HEK293 (cell line): ENCODE results near the gene APOO.
A peak's percentile ranks its signal among the peaks of the same experiment; 100 is the strongest.
"Not testable (repeated sequence)": the region's sequence is repeated elsewhere in the genome, so short reads cannot be mapped to it uniquely, and the experiment has no call there.

Experiments used
- CTCF ChIA-PET: fragments of 350-600 bp; formaldehyde crosslinking; extraction: SDS; loops from one replicate; lab custom pipeline; 2021; ENCODE audit warnings: antibody characterized with exemption; lab: Yijun Ruan, JAX
- POLR2A ChIA-PET: fragments of 300-600 bp; formaldehyde crosslinking; extraction: SDS; loops from one replicate; lab custom pipeline; 2020; ENCODE audit warnings: antibody characterized with exemption, inconsistent platforms; lab: Yijun Ruan, JAX
- H3K27ac ChIP-seq: fragments of 200-500 bp; sonication (Bioruptor generic); 2 replicates; pipeline ENCODE4 v1.5.1; 2014; ENCODE audit warnings: low read depth, low read length, control low read depth, inconsistent platforms; ENCODE audit errors: extremely low read depth
- H3K36me3 ChIP-seq, 2 experiments: fragments of 200-500 bp in 1 of 2; sonication (Bioruptor generic) in 1 of 2; 1 replicate in 1 of 2; 2 replicates in 1 of 2; pipeline ENCODE4 v1.5.1; 2014 to 2017; ENCODE audit warnings: inconsistent platforms in 2 of 2, low read length in 2 of 2; ENCODE audit not compliant: control insufficient read depth in 2 of 2, insufficient read depth in 1 of 2
- H3K4me1 ChIP-seq: fragments of 200-500 bp; sonication (Bioruptor generic); 2 replicates; pipeline ENCODE4 v1.5.1; 2014; ENCODE audit warnings: mild to moderate bottlenecking, low read length, inconsistent platforms; ENCODE audit not compliant: control insufficient read depth, insufficient read depth
- H3K4me3 ChIP-seq: 2 replicates; pipeline ENCODE4 v1.5.1; 2011; ENCODE audit warnings: low read depth, mild to moderate bottlenecking, control low read depth, low read length, moderate library complexity
- H3K9me3 ChIP-seq: fragments of 200-500 bp; sonication (Bioruptor generic); 2 replicates; pipeline ENCODE4 v1.5.1; 2014; ENCODE audit warnings: low read depth, low read length, inconsistent platforms; ENCODE audit not compliant: control insufficient read depth, insufficient read depth
- GLIS1 ChIP-seq: fragments of 450-650 bp; formaldehyde crosslinking; IDR thresholded peaks from 2 replicates; pipeline ENCODE4 v1.5.1; 2016; ENCODE audit warnings: missing biosample characterization, missing genetic modification characterization
- HIC1 ChIP-seq: fragments of 450-650 bp; formaldehyde crosslinking; IDR thresholded peaks from 2 replicates; pipeline ENCODE4 v1.5.1; 2016; ENCODE audit warnings: missing biosample characterization, missing genetic modification characterization
- HOXC10 ChIP-seq: sonication (generic); formaldehyde crosslinking; IDR thresholded peaks from 2 replicates; pipeline ENCODE4 v1.8.1; 2023; ENCODE audit warnings: mild to moderate bottlenecking, missing genetic modification reagents
- OSR2 ChIP-seq: fragments of 450-650 bp; formaldehyde crosslinking; IDR thresholded peaks from 2 replicates; pipeline ENCODE4 v1.5.1; 2016; ENCODE audit warnings: missing biosample characterization, missing genetic modification characterization
- PRDM1 ChIP-seq: fragments of 450-650 bp; formaldehyde crosslinking; IDR thresholded peaks from 2 replicates; pipeline ENCODE4; 2016; ENCODE audit warnings: missing biosample characterization, missing genetic modification characterization
- PRDM10 ChIP-seq: fragments of 450-650 bp; formaldehyde crosslinking; IDR thresholded peaks from 2 replicates; pipeline ENCODE4 v1.5.1; 2016; ENCODE audit warnings: missing biosample characterization, missing genetic modification characterization
- PRDM4 ChIP-seq: fragments of 450-650 bp; formaldehyde crosslinking; IDR thresholded peaks from 2 replicates; pipeline ENCODE4 v1.5.1; 2017; ENCODE audit warnings: missing biosample characterization, missing genetic modification characterization
- ZBTB21 ChIP-seq: fragments of 450-650 bp; formaldehyde crosslinking; IDR thresholded peaks from 2 replicates; pipeline ENCODE4 v1.5.1; 2017; ENCODE audit warnings: missing biosample characterization, missing genetic modification characterization
- ZBTB48 ChIP-seq: fragments of 450-650 bp; formaldehyde crosslinking; IDR thresholded peaks from 2 replicates; pipeline ENCODE4 v1.5.1; 2016; ENCODE audit warnings: missing biosample characterization, missing genetic modification characterization
- ZNF214 ChIP-seq: fragments of 450-650 bp; formaldehyde crosslinking; IDR thresholded peaks from 2 replicates; pipeline ENCODE4 v1.5.1; 2017; ENCODE audit warnings: missing biosample characterization, mild to moderate bottlenecking, missing genetic modification characterization, borderline replicate concordance
- ZNF24 ChIP-seq: fragments of 450-650 bp; formaldehyde crosslinking; IDR thresholded peaks from 2 replicates; pipeline ENCODE4 v1.5.1; 2016; ENCODE audit warnings: missing biosample characterization, missing genetic modification characterization
- ZNF335 ChIP-seq: fragments of 450-650 bp; formaldehyde crosslinking; conservative IDR thresholded peaks from 2 replicates; pipeline ENCODE4 v1.5.1; 2016; ENCODE audit warnings: missing biosample characterization, missing genetic modification characterization
- ZNF37A ChIP-seq: fragments of 450-650 bp; IDR thresholded peaks from 2 replicates; pipeline ENCODE4 v1.5.1; 2018; ENCODE audit warnings: missing biosample characterization, missing genetic modification characterization
- ZNF404 ChIP-seq: fragments of 450-650 bp; formaldehyde crosslinking; IDR thresholded peaks from 2 replicates; pipeline ENCODE4 v1.5.1; 2017; ENCODE audit warnings: missing biosample characterization, missing genetic modification characterization
- ZNF488 ChIP-seq: fragments of 450-650 bp; formaldehyde crosslinking; IDR thresholded peaks from 2 replicates; pipeline ENCODE4 v1.5.1; 2016; ENCODE audit warnings: missing biosample characterization, missing genetic modification characterization
- ZNF658 ChIP-seq: fragments of 450-650 bp; formaldehyde crosslinking; IDR thresholded peaks from 2 replicates; pipeline ENCODE4; 2016; ENCODE audit warnings: missing biosample characterization, missing genetic modification characterization
- ZNF670 ChIP-seq: fragments of 450-650 bp; formaldehyde crosslinking; IDR thresholded peaks from 2 replicates; pipeline ENCODE4 v1.5.1; 2016; ENCODE audit warnings: missing biosample characterization, missing genetic modification characterization, low read depth
- ZNF747 ChIP-seq: fragments of 450-650 bp; formaldehyde crosslinking; IDR thresholded peaks from 2 replicates; pipeline ENCODE4 v1.5.1; 2016; ENCODE audit warnings: missing biosample characterization, missing genetic modification characterization
- ZNF791 ChIP-seq: fragments of 450-650 bp; formaldehyde crosslinking; IDR thresholded peaks from 2 replicates; pipeline ENCODE4 v1.5.1; 2016; ENCODE audit warnings: missing biosample characterization, missing genetic modification characterization
- ZSCAN18 ChIP-seq: fragments of 450-650 bp; formaldehyde crosslinking; IDR thresholded peaks from 2 replicates; pipeline ENCODE4 v1.5.1; 2016; ENCODE audit warnings: missing biosample characterization, missing genetic modification characterization
- ZSCAN30 ChIP-seq: fragments of 450-650 bp; IDR thresholded peaks from 2 replicates; pipeline ENCODE4 v1.5.1; 2018; ENCODE audit warnings: missing biosample characterization, mild to moderate bottlenecking, missing genetic modification characterization, moderate library complexity

Gene APOO

GRCh38 chrX:23894993-23895392 lies 12.7 kb downstream of the APOO start:
- H3K4me3 ChIP-seq, H3K9me3 ChIP-seq, H3K27ac ChIP-seq: not testable (repeated sequence)
- CTCF ChIA-PET, result interaction anchor here (0.6 kb wide), 1 partner anchor 257 kb away, joined by 3 read pairs; no protein-coding TSS in a partner anchor
- TF ChIP-seq PRDM10 (tag by site-specific recombination) (0 out of 2 replicates have a peak, but pooled peaks have one; percentile 19), PRDM4 (tag by site-specific recombination) (peak; percentile 65)
- TF ChIP-seq, all 188 proteins: peak for 2; not testable (repeated sequence) for 186
- POLR2A ChIA-PET, result interaction anchor here (0.6 kb wide), 1 partner anchor 105 kb away, joined by 3 read pairs; no protein-coding TSS in a partner anchor
- not testable (repeated sequence) for H3K36me3 ChIP-seq, H3K4me1 ChIP-seq

GRCh38 chrX:23890933-23891332 lies 16.8 kb downstream of the APOO start:
- Histone ChIP-seq H3K36me3 (peaks cover 0 to 7% of the 10 kb centered on the region in 2 experiments; a peak in 1 of 3 replicates), H3K27ac (no peak overlapping the region), H3K9me3 (no peaks in the 10 kb centered on the region), H3K4me3 (no peak overlapping the region), H3K4me1 (no peaks in the 10 kb centered on the region)
- POLR2A ChIA-PET, result no interaction called here
- CTCF ChIA-PET, result interaction anchor here (0.6 to 3.8 kb wide), 3 partner anchors 11 to 1755 kb away, joined by 4 to 20 read pairs (median 5); no protein-coding TSS in a partner anchor
- TF ChIP-seq ZNF24, result no peak
- no peak for TF ChIP-seq ZNF670 (tag by site-specific recombination)
- peak; percentile 67 for TF ChIP-seq PRDM1 (tag by site-specific recombination)
- no peak for TF ChIP-seq OSR2
- TF ChIP-seq ZNF335, result no peak

- no peak overlapping the region for H3K27ac ChIP-seq
- ChIA-PET CTCF (interaction anchor here (0.5 to 3.8 kb wide), 8 partner anchors 10 to 1984 kb away, joined by 3 to 20 read pairs (median 3); no protein-coding TSS in a partner anchor), POLR2A (interaction anchor here (0.6 to 1.2 kb wide), 4 partner anchors 9 to 1117 kb away, joined by 3 to 7 read pairs (median 4); partner anchors contain the start of gene SAT1)
- H3K36me3 ChIP-seq, result peaks cover 0 to 7% of the 10 kb centered on the region in 2 experiments; a peak in 1 of 3 replicates
- H3K9me3 ChIP-seq, result no peaks in the 10 kb centered on the region
- no peak overlapping the region for H3K4me3 ChIP-seq
- H3K4me1 ChIP-seq, result peaks cover 10% of the 10 kb centered on the region
- TF ChIP-seq ZSCAN30 (tag by site-specific recombination) (no peak), ZNF658 (tag by site-specific recombination) (no peak), ZNF488 (tag by site-specific recombination) (no peak), HOXC10 (no peak), ZSCAN18 (no peak), ZBTB21 (tag by site-specific recombination) (no peak), ZNF37A (tag by site-specific recombination) (no peak), ZBTB48 (tag by site-specific recombination) (no peak), ZNF747 (tag by site-specific recombination) (no peak), GLIS1 (tag by site-specific recombination) (peak; percentile 73), ZNF214 (tag by site-specific recombination) (no peak), ZNF791 (tag by site-specific recombination) (no peak), HIC1 (tag by site-specific recombination) (no peak), ZNF404 (no peak)
These were observed 18.7 kb downstream of the APOO start for GRCh38 chrX:23888887-23889501.
